GM19455 (cell line): ENCODE results near the gene ISCA2.
"Not testable (repeated sequence)": the region's sequence is repeated elsewhere in the genome, so short reads cannot be mapped to it uniquely, and the experiment has no call there.

ENCODE experiments used
- ATAC-seq: cut with Tn5 transposase; IDR thresholded peaks from one replicate; pipeline ENCODE4 v1.9.1; 2021; ENCODE audit not compliant: unreplicated experiment

ISCA2 gene

GRCh38 chr14:74526854-74527585 is 33.5 kb downstream of the ISCA2 start:
- ATAC-seq = no peak

- ATAC-seq = no peak
Measured at GRCh38 chr14:74527736-74528280, 34.2 kb downstream of the ISCA2 start.

- ATAC-seq = no peak
Measured at GRCh38 chr14:74528406-74528805, 34.8 kb downstream of the ISCA2 start.

GRCh38 chr14:74528886-74529285 is 35.3 kb downstream of the ISCA2 start:
- no peak for ATAC-seq

- no peak for ATAC-seq
Measured at GRCh38 chr14:74531006-74531405, 37.4 kb downstream of the ISCA2 start.

- no peak for ATAC-seq
Measured at GRCh38 chr14:74531467-74531866, 37.9 kb downstream of the ISCA2 start.

GRCh38 chr14:74532246-74532645 is 38.7 kb downstream of the ISCA2 start:
- no peak for ATAC-seq

GRCh38 chr14:74533576-74533975 is 40.0 kb downstream of the ISCA2 start:
- no peak for ATAC-seq

- ATAC-seq = no peak
Measured at GRCh38 chr14:74535756-74536325, 42.3 kb downstream of the ISCA2 start.

- not testable (repeated sequence) for ATAC-seq
Measured at GRCh38 chr14:74536336-74536735, 42.8 kb downstream of the ISCA2 start.

- ATAC-seq = no peak
Measured at GRCh38 chr14:74538411-74539391, 45.1 kb downstream of the ISCA2 start.

- ATAC-seq = no peak
Measured at GRCh38 chr14:74539503-74539902, 45.9 kb downstream of the ISCA2 start.

- no peak for ATAC-seq
Measured at GRCh38 chr14:74541225-74541624, 47.7 kb downstream of the ISCA2 start.

- no peak for ATAC-seq
Measured at GRCh38 chr14:74542056-74542685, 48.6 kb downstream of the ISCA2 start.

GRCh38 chr14:74543771-74544438 is 50.3 kb downstream of the ISCA2 start:
- no peak for ATAC-seq

GRCh38 chr14:74545386-74545785 is 51.8 kb downstream of the ISCA2 start:
- ATAC-seq = no peak

- ATAC-seq = no peak
Measured at GRCh38 chr14:74546416-74546815, 52.9 kb downstream of the ISCA2 start.
